Measurements from ENCODE around the gene LRWD1. TPM values are rescaled to one million over a fixed set of nuclear protein-coding genes. Genes with fewer than 3 reads are reported as not detected.
"Not testable (repeated sequence)": the region's sequence is repeated elsewhere in the genome, so short reads cannot be mapped to it uniquely, and the experiment has no call there.

LRWD1 gene
- total and polyA plus RNA-seq, 7 donors, result 7.2 to 19.4 (median 13.4) TPM

GRCh38 chr7:102454468-102454867 lies 10.3 kb upstream of the LRWD1 start:
- H3K36me3 ChIP-seq, result peaks cover 7 to 42% (median 29%) of the 10 kb centered on the region in 4 donors

GRCh38 chr7:102454932-102455331 lies 9.9 kb upstream of the LRWD1 start:
- H3K9me3 ChIP-seq; H3K4me1 ChIP-seq; H3K27me3 ChIP-seq; H3K27ac ChIP-seq; H3K4me3 ChIP-seq; DNase-seq; intact Hi-C loops (cut with DNase I): not testable (repeated sequence)
- peaks cover 7 to 43% (median 29%) of the 10 kb centered on the region in 4 donors for H3K36me3 ChIP-seq
- WGBS, 2 donors, result 92% methylated on average over 10 of the region's 10 CpGs

More at GRCh38 chr7:102454468-102454867, 10.3 kb upstream of the LRWD1 start:
- Histone ChIP-seq H3K4me3 (no peak overlapping the region), H3K27ac (no peak overlapping the region), H3K27me3 (no peaks in the 10 kb centered on the region), H3K4me1 (no peaks in the 10 kb centered on the region), H3K9me3 (no peaks in the 10 kb centered on the region)
- TF ChIP-seq CTCF (IDR thresholded peaks at IDR 0.05), result no peak
- intact Hi-C loops (cut with DNase I), result no loop called here
- 49 to 67% methylated on average over 12 of the region's 12 CpGs for WGBS, 2 donors
- DNase-seq, result no peak

DNA sequence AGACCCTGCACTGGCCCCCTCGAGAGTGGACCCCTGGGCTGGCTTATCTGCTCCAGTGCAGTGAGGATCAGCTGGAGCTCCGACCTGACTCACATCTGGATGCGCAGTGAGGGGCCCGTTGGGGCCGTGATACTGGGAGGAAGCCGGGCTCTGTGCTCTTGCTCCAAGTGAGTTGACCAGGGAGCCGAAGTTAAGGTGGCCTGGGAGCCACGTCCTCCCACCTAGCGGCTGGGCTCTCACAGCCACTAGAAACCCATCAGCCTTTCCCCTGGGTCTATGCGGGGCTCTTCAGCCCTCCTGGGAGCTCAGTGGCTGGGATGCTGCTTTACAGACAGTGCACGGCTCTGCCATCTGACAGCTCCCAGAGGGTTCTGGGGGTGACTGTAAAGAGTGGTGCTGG lies 9.2 kb upstream of the LRWD1 start:
- peaks cover 7 to 43% (median 29%) of the 10 kb centered on the region in 4 donors for H3K36me3 ChIP-seq
- WGBS, 2 donors, result 91 to 93% methylated on average over 11 of the region's 11 CpGs

DNA sequence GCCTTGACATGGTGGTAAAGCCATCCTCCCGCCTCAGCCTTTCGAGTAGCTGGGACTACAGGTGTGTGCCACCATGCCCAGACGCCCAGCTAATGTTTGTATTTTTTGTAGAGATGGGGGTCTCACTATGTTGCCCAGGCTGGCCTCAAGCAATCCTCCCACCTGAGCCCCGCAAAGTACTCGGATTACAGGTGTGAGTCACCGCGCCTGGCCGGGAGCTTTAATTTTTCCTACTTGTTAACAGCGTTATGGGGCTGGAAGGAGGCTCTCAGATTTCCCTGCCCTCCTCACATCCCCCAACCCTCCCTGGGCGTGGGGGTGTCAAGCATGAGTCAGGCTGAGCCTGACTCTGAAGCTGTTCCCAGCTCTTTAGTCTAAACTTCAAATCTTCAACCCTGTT lies 8.5 kb upstream of the LRWD1 start:
- intact Hi-C loops (cut with DNase I), result no loop called here

More for the DNA sequence above, 9.2 kb upstream of the LRWD1 start:
- Histone ChIP-seq H3K4me1 (no peaks in the 10 kb centered on the region), H3K9me3 (no peaks in the 10 kb centered on the region), H3K4me3 (no peak overlapping the region), H3K27me3 (no peaks in the 10 kb centered on the region), H3K27ac (no peak overlapping the region)
- no peak for DNase-seq
- intact Hi-C loops (cut with DNase I), result no loop called here
- TF ChIP-seq EP300 (IDR thresholded peaks at IDR 0.05) (no peak), CTCF (IDR thresholded peaks at IDR 0.05) (no peak), POLR2A (IDR thresholded peaks at IDR 0.05) (no peak), POLR2AphosphoS5 (IDR thresholded peaks at IDR 0.05) (no peak)

GRCh38 chr7:102457352-102457924 lies 7.3 kb upstream of the LRWD1 start:
- 96% methylated on average over 40 of the region's 40 CpGs for WGBS, 2 donors
- TF ChIP-seq POLR2A (IDR thresholded peaks at IDR 0.05) (no peak), CTCF (IDR thresholded peaks at IDR 0.05) (no peak), EP300 (IDR thresholded peaks at IDR 0.05) (no peak), POLR2AphosphoS5 (IDR thresholded peaks at IDR 0.05) (no peak)

More for the DNA sequence above, 8.5 kb upstream of the LRWD1 start:
- no peak for DNase-seq
- TF ChIP-seq POLR2A (IDR thresholded peaks at IDR 0.05), result no peak
- TF ChIP-seq CTCF (IDR thresholded peaks at IDR 0.05), result no peak
- TF ChIP-seq EP300 (IDR thresholded peaks at IDR 0.05), result no peak
- no peak for TF ChIP-seq POLR2AphosphoS5 (IDR thresholded peaks at IDR 0.05)
- peaks cover 7 to 43% (median 29%) of the 10 kb centered on the region in 4 donors for H3K36me3 ChIP-seq
- no peaks in the 10 kb centered on the region for H3K4me1 ChIP-seq
- WGBS, 2 donors, result 91 to 92% methylated on average over 10 of the region's 10 CpGs
- H3K4me3 ChIP-seq, result no peak overlapping the region
- H3K27ac ChIP-seq, result no peak overlapping the region
- no peaks in the 10 kb centered on the region for H3K9me3 ChIP-seq
- no peaks in the 10 kb centered on the region for H3K27me3 ChIP-seq

More at GRCh38 chr7:102457352-102457924, 7.3 kb upstream of the LRWD1 start:
- no peak for DNase-seq
- H3K36me3 ChIP-seq, result peaks cover 7 to 43% (median 29%) of the 10 kb centered on the region in 4 donors
- no peaks in the 10 kb centered on the region for H3K4me1 ChIP-seq
- H3K4me3 ChIP-seq, result no peak overlapping the region
- no peak overlapping the region for H3K27ac ChIP-seq
- no peaks in the 10 kb centered on the region for H3K9me3 ChIP-seq
- H3K27me3 ChIP-seq, result no peaks in the 10 kb centered on the region
- intact Hi-C loops (cut with DNase I), result no loop called here

Data from sigmoid colon (tissue), 7 donors.